ENCODE results near the gene MSI2.

GRCh38 chr17:57475796-57476195 is 219.5 kb downstream of the MSI2 start:
- TF ChIP-seq CTCF (IDR thresholded peaks at IDR 0.05) (no peak), POLR2AphosphoS5 (IDR thresholded peaks at IDR 0.05) (no peak)
